HEK293T (cell line): Measurements from ENCODE around the gene EDIL3.

Experiments used
- FOXM1 ChIP-seq: fragments of 450-650 bp; IDR thresholded peaks from 2 replicates; pipeline ENCODE4 v1.6.1; 2017; ENCODE audit warnings: mild to moderate bottlenecking, borderline replicate concordance
- HDGF ChIP-seq: fragments of 450-650 bp; IDR thresholded peaks from 2 replicates; pipeline ENCODE4 v1.6.1; 2017; ENCODE audit warnings: antibody characterized with exemption, borderline replicate concordance
- SUZ12 ChIP-seq: fragments of 450-650 bp; IDR thresholded peaks from 2 replicates; pipeline ENCODE4 v1.6.1; 2016; ENCODE audit warnings: mild to moderate bottlenecking
- TARDBP ChIP-seq: fragments of 450-650 bp; IDR thresholded peaks from 2 replicates; pipeline ENCODE4 v1.6.1; 2016

DNA sequence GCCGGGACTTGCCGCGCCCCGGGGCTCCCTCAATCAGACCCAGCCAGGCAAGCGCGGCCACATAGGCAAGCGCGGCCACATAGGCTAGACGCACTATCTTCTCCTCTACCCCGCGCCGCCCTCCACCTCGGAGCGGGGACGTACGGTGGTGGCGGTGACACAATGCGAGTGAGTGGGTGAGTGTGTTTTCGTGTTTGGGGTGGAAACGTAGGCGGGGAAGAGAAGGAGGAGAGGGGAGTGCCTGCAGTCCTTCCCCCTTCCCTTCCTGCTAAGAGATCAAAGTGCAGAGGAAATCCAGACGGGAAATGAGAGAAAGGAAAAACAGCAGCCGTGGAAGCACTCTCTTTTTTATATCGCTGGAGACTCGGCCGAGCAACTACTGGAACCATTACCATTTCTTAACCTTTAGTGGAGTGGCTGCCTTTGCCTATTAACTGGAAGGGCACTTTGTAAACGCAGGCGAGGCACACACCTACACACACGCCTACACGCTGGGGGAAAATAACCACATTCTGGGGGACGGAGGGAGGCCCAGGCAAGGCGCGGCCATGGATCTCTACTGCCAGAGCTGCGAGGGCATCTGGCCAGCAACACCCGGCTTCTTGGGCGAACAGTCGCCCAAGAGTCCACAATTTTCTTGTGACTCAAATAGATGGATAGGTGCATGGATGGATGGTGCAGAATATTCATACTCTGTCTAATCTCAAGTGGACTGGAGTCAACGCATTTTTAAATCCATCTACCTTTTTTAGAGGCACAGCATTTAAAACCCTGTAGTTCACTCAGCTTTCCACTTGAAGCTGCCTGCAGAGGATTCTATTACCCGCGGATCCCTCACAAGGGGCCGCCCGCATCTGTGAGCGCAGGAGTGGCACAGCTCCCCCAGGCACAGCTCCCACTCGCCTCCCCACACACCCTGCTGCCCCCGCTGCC is 2.1 kb downstream of the EDIL3 start:
- TF ChIP-seq TARDBP (no peak), HDGF (no peak), FOXM1 (no peak), SUZ12 (no peak)
